Sciatic nerve (tissue), 2 donors: ENCODE measurements around the gene MPDZ. TPM values are rescaled to one million over a fixed set of nuclear protein-coding genes. Genes with fewer than 3 reads are reported as not detected.

Source experiments
- ATAC-seq: fragments of 200-7000 bp; cut with Tn5 transposase; one replicate; pipeline ENCODE4 v1.9.1; 2020; ENCODE audit warnings: mild to moderate bottlenecking, moderate library complexity
- DNase-seq: peaks from one replicate; pipeline ENCODE4 v3.0.0-alpha.2; 2020; ENCODE audit warnings: low spot score
- intact Hi-C: fragments of 100-400 bp; cut with DNase I; formaldehyde crosslinking; loops from one replicate; pipeline ENCODE4 v1.14.2; 2022
- total RNA-seq: library from RNA; stranded (reverse); fragmentation: NEBNext Ultra II Directional; extraction: Animal tissue kit (Norgen Biotek cat#: 25700); gene quantifications from one replicate; pipeline ENCODE4 v1.2.1, GENCODE V29; 2021
- donor health status: DM: no; HTN: no; CAD: no.
- donor health status: DM: no; HTN: no; CAD: no.

The MPDZ gene
- total RNA-seq, 1 donor from 2014 or later = 112 TPM

DNA sequence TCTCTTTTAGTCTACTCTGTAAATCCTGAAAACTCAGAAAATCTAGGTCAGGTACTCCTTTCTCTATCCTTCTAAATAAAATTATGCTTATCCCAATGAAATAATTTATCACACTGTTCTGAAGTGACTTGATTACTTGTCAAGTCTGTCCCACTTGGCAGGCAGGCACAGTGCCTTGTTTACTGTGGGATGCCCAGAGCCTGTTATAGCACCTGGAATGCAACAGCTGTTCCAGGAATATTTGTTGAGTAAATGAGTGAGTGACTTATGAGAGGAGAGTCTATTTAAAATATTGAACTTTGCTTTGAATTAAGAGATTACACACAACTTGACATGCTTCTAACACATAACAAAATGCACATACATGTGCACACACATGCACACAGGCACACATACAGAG is 130.0 kb downstream of the MPDZ start:
- intact Hi-C loops = loop anchor here (1.0 kb wide), 1 partner anchor 15 kb away; no protein-coding TSS in a partner anchor
- no peak for DNase-seq
- no peak for ATAC-seq

GRCh38 chr9:13146840-13147239 is 132.7 kb downstream of the MPDZ start:
- DNase-seq (no peak), ATAC-seq (no peak)
- intact Hi-C loops = no loop called here

- intact Hi-C loops = no loop called here
- DNase-seq (no peak), ATAC-seq (no peak)
These were observed 134.2 kb downstream of the MPDZ start for GRCh38 chr9:13145340-13145739.

DNA sequence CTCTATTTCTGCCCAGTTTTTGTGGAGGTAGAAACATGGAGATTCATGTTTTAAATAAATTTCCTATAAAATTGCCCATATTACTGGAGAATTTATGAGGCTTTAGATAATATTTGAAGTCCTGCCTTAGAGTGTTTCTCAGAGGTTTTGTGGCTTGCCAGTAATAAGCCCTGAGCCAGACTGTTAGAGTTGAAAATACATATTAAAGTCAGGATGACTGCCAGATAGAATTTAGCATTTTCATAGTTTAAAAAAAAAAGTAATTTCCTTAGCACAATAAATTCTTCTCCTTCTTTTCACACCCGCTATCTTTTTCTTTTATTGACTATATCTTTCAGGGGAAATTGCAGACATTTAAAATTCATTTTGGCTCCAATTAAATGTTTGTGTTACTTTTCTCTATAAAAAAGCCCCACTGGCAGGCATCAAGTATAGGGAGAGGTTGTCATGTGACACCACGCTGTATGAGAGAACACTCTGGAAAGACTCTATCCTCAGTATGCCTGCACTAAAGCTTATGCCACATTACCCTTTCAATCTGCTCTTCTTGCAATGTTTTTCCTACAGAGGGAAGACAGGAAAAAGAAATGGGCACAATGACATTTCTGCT is 135.2 kb downstream of the MPDZ start:
- peak; percentile 36 for ATAC-seq
- intact Hi-C loops = no loop called here
- no peak for DNase-seq

DNA sequence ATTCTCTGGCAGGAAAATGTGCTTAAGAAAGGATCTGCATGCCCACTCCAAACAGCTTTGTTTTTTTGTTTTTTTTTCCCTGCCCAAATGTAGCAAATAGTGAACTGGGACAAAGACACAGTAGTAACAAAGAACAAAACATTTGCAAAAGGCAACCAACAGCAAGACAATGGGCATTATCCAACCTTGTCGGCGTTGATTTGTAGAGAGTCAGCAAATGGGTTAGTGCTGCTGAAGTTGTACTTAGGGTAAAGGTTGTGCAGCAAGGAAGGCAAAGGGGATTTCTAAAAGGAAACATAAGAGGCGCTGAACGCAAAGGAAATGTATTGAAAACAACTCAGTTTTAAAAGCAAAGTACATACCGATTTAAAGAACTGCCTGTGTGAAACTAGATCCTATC is 136.2 kb downstream of the MPDZ start:
- DNase-seq (no peak), ATAC-seq (no peak)
- intact Hi-C loops = no loop called here

DNA sequence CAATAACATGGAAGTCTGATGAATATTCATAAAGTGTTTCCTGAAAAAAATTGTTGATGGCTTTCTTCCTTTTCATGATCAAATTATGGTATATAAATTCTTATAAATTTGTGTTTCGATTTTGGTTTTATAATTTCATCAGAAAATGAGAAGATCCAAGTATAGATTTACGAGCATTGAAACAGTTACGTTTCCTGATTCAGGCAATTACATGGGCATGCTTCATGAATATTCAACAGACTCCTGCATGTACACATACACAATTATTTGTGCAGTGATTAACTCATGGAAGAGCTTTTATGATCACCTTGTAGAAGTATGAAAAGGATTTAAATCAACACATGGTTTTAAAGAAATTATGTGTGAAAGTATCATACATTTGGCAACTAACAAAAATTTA is 136.7 kb downstream of the MPDZ start:
- intact Hi-C loops = no loop called here
- no peak for DNase-seq
- ATAC-seq = no peak

DNA sequence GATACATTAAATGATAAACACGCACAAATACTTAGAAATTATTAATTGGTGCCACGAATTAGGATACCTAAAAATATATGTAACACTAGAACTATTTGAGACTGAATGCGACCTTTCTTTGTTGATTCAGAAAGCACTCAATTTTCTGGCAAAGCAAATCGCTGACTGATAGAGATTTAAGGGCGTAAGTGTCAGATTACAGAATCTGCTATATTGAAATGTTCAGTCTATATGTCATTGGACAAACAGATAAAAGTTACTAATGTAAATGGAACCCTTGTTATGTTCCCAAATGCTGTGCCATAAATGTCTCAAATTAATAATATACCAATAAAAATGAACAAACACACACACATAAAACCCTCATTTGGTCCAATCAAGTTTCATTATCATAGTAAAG is 137.9 kb downstream of the MPDZ start:
- intact Hi-C loops = no loop called here
- DNase-seq = no peak
- ATAC-seq = no peak

DNA sequence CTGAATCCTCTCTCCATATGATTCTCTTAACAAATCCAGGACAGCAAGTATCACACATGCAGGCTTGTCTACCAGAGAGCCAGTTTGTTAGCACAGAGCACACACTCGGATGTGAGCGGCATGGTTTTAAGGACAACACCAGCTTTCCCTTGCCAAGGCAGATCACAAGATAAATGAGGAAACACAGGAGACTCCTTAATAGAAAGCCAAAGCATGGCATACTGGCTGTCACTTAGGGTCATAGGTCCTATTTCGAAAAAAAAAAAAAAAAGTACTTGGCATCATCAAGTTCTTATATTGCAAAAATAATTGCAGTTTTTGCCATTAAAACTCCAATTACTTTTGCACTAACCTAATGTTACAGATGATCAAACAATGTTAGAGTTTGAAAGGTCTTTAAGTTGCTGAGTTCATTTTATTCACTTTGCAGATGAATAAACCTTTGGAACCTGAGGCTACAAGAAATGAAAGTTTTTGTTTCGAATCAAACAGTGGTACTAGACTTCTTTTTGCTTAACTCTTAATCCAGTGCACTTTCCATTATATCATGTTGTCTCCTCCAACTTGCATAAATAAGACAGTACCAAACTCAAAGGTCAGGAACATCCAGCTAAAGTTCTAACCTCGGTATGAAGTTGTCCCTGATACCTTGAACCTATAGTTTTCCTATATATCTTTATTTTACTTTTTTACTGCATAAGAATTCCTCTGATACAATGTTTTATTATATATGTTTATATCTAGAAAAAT is 138.5 kb downstream of the MPDZ start:
- ATAC-seq = peak; percentile 61
- intact Hi-C loops = no loop called here

DNA sequence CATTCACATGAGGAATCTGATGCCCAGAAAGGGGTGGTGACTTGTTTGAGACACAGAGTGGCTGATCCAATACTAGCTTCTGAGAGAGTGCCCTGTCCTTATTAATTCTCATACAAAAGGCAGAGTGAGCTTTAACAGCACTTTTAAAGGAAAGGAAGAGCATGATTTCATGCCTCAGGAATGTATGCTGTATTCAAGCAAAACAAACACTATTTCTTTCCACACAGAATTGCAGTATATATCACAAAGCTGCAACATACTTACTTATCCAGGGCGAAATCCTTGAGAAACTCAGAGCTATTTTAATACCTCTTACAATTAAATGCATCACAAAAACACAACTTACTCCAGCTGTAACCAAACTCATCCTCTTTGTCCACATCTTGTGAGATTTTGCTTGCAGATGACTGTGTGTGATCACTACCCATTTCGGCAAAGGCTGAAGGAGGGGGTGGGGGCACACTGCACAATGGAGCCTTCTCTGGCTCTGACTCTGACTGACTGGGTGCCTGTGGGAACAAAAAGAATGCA is 139.8 kb downstream of the MPDZ start:
- no peak for DNase-seq
- peak; percentile 72 for ATAC-seq
- intact Hi-C loops = no loop called here

More for the DNA sequence above, 138.5 kb downstream of the MPDZ start:
- DNase-seq = no peak

- DNase-seq (no peak), ATAC-seq (no peak)
- intact Hi-C loops = no loop called here
These were observed 142.1 kb downstream of the MPDZ start for GRCh38 chr9:13137426-13137825.

GRCh38 chr9:13131991-13132390 is 147.5 kb downstream of the MPDZ start:
- no peak for DNase-seq
- no peak for ATAC-seq
- intact Hi-C loops = no loop called here

- intact Hi-C loops = no loop called here
- ATAC-seq (no peak), DNase-seq (no peak)
These were observed 148.1 kb downstream of the MPDZ start for GRCh38 chr9:13131416-13131815.

DNA sequence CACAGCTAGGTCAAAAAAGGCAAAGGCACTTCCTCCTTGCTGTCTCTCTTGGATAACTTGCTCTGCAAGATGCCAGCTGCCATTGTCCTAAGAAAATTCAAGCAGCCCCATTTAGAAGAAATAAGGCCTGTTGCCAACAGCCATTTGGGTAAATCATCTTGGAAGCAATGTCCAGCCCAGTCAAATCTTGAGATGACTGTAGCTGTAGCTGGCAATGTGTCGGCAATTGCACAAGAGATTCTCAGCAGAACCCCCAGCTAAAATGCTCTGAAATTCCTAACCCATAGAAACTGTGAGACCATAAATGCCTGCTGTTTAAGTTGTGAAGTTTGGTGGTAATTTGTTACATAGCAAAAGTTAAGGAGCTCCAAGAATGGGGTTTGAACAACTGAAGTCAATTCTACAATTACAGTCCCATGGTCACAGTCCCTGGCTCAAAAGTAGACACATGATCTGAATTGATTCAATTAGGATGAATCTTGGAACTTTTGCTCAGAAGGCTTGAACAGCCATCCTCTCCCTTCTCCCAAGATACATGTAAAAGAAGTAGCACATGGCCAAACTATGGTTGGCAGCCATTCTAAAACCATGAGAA is 151.1 kb downstream of the MPDZ start:
- intact Hi-C loops = no loop called here
- peak; percentile 67 for ATAC-seq
- no peak for DNase-seq

DNA sequence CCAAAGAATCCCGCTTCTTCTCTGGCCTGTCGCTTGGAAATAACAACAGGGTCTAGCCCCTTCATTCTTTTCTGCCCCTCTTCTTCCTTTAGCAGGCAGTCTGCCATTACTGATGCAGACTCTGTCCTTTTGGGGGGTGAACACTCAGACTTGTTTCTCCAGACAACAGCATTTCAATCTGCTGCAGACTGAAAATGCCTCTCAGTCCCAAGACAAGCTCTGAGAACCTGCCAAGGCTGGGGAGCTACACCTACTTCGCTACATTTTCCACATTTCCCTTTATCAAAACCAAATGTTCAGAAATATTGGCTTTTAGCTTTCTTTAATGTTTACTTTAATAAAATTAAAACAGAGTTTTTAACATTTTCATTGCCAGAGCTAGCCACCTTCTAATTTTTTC is 152.4 kb downstream of the MPDZ start:
- intact Hi-C loops = no loop called here
- peak; percentile 51 for ATAC-seq
- no peak for DNase-seq

DNA sequence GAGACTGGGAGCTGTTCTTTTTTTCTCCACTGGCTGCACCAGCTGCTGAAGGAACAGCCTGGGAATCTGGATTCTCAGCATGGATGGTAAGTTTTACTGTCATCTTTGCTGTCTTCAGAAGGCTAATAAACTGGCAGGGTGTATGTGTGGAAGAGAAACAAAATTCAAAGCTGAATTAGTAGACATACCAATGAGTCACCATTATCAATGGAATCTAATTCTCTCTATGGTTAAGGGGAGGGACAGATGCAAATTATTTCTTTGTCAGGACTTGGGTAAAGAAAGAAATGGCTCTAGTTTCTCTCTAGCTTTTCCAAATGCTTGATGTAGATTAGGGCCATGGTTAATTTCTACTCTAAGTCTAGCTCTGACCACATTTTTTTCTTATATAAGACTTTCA is 154.2 kb downstream of the MPDZ start:
- intact Hi-C loops = no loop called here
- no peak for ATAC-seq
- DNase-seq = no peak

- DNase-seq (no peak), ATAC-seq (no peak)
- intact Hi-C loops = no loop called here
These were observed 156.6 kb downstream of the MPDZ start for GRCh38 chr9:13122756-13123369.

GRCh38 chr9:13118313-13118712 is 161.2 kb downstream of the MPDZ start:
- intact Hi-C loops = no loop called here
- ATAC-seq (no peak), DNase-seq (no peak)

- DNase-seq (no peak), ATAC-seq (no peak)
- intact Hi-C loops = no loop called here
These were observed 163.2 kb downstream of the MPDZ start for GRCh38 chr9:13116292-13116691.

GRCh38 chr9:13113751-13114150 is 165.7 kb downstream of the MPDZ start:
- intact Hi-C loops = no loop called here
- DNase-seq (no peak), ATAC-seq (no peak)

DNA sequence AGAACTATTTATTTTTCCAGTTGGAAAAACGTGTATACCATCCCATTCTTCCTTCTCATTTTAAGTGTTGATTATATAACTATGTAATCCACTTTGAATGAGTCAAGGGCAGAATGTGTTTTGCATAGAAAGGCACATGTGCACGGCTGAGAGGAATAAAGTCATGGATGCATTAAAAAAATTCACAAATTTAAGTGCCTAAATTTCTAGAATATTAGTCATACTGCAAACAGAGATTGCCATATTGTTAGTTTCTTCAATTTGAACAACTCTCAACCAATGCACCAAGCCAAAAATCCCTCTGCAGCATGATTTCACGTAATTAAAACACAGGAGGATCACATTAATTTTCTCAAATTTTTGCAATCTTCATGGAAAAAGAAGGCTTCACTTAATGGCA is 166.3 kb downstream of the MPDZ start:
- DNase-seq = no peak
- intact Hi-C loops = no loop called here
- no peak for ATAC-seq
